Smooth muscle cell (in vitro differentiated cells): ENCODE measurements around the gene SYTL2. TPM values are rescaled to one million over a fixed set of nuclear protein-coding genes. Genes with fewer than 3 reads are reported as not detected.

Experiments used
- DNase-seq: peaks from one replicate; lab custom pipeline; 2025; ENCODE audit not compliant: unreplicated experiment; lab: John Stamatoyannopoulos, UW
- H2AFZ ChIP-seq: fragments of 200-600 bp; sonication (generic); 2 replicates; pipeline ENCODE4 v1.6.0; 2016; ENCODE audit warnings: antibody characterized with exemption, low read depth, mild to moderate bottlenecking
- H3F3A ChIP-seq: fragments of 200-600 bp; sonication (generic); 2 replicates; pipeline ENCODE4 v1.6.0; 2017; ENCODE audit warnings: antibody characterized with exemption, low read depth
- H3K27ac ChIP-seq: fragments of 200-600 bp; sonication (generic); 2 replicates; pipeline ENCODE4 v1.5.1; 2016; ENCODE audit warnings: low read depth, mild to moderate bottlenecking
- H3K27me3 ChIP-seq: fragments of 200-600 bp; sonication (generic); 2 replicates; pipeline ENCODE4 v1.6.1; 2016; ENCODE audit warnings: low read depth, mild to moderate bottlenecking
- H3K36me3 ChIP-seq: fragments of 200-600 bp; sonication (generic); 2 replicates; pipeline ENCODE4 v1.5.1; 2016; ENCODE audit warnings: low read depth
- H3K4me1 ChIP-seq: fragments of 200-600 bp; sonication (generic); 2 replicates; pipeline ENCODE4 v1.5.1; 2016; ENCODE audit warnings: low read depth
- H3K4me2 ChIP-seq: fragments of 200-600 bp; sonication (generic); 2 replicates; pipeline ENCODE4 v1.6.0; 2016; ENCODE audit warnings: mild to moderate bottlenecking
- H3K4me3 ChIP-seq: fragments of 200-600 bp; sonication (generic); 2 replicates; pipeline ENCODE4 v1.5.1; 2016; ENCODE audit warnings: mild to moderate bottlenecking
- H3K79me2 ChIP-seq: fragments of 200-600 bp; sonication (generic); 2 replicates; pipeline ENCODE4 v1.6.0; 2016; ENCODE audit warnings: low read depth, mild to moderate bottlenecking
- H3K9ac ChIP-seq: fragments of 200-600 bp; sonication (generic); 2 replicates; pipeline ENCODE4 v1.6.0; 2016; ENCODE audit warnings: low read depth
- H3K9me3 ChIP-seq: fragments of 200-600 bp; sonication (generic); replicated peaks from 2 replicates; pipeline ENCODE4 v1.5.1; 2016; ENCODE audit warnings: low read depth
- H4K20me1 ChIP-seq: fragments of 200-600 bp; sonication (generic); 2 replicates; pipeline ENCODE4 v1.6.0; 2016; ENCODE audit warnings: low read depth
- CTCF ChIP-seq: fragments of 200-600 bp; sonication (generic); IDR thresholded peaks from 2 replicates; pipeline ENCODE4 v1.5.1; 2017; ENCODE audit warnings: borderline replicate concordance, mild to moderate bottlenecking, antibody characterized with exemption; ENCODE audit not compliant: insufficient read depth, poor library complexity, severe bottlenecking
- WGBS: methylation state at CpG from one replicate; pipeline ENCODE4 v1.1.7; 2016; ENCODE audit warnings: low lambda C conversion rate; 5-methylcytosine and 5-hydroxymethylcytosine counted together
- polyA plus RNA-seq: library from polyadenylated mRNA; unstranded; fragments of >200 nt; fragmentation: Nextera tagmentation; extraction: Ambion mirVana; gene quantifications from 2 replicates; pipeline ENCODE4 v1.2.1, GENCODE V29; 2016
- total RNA-seq: library from RNA; depleted of rRNA; stranded (reverse); fragments of >200 nt; gene quantifications from 2 replicates; pipeline ENCODE4 v1.2.3, GENCODE V29; 2014

SYTL2 gene
- total and polyA plus RNA-seq, 2 experiments from 2014 or later, result 10.4 to 50.7 TPM

GRCh38 chr11:85755701-85756100 lies 55.2 kb downstream of the SYTL2 start:
- Histone ChIP-seq H3F3A (no peaks in the 10 kb centered on the region), H3K4me3 (no peak overlapping the region), H3K4me1 (no peaks in the 10 kb centered on the region), H4K20me1 (no peaks in the 10 kb centered on the region), H3K9ac (no peak overlapping the region), H3K27ac (no peak overlapping the region), H3K4me2 (no peak overlapping the region), H3K79me2 (no peaks in the 10 kb centered on the region), H3K27me3 (no peaks in the 10 kb centered on the region), H3K36me3 (no peaks in the 10 kb centered on the region), H3K9me3 (no peaks in the 10 kb centered on the region), H2AFZ (no peak overlapping the region)
- WGBS, result 93% methylated on average over 1 of the region's 1 CpG
- no peak for TF ChIP-seq CTCF
- DNase-seq, result no peak

- H3K27ac ChIP-seq, result no peak overlapping the region
- no peak for DNase-seq
Measured at GRCh38 chr11:85755285-85755684, 55.7 kb downstream of the SYTL2 start.

GRCh38 chr11:85752890-85753581 lies 57.9 kb downstream of the SYTL2 start:
- TF ChIP-seq CTCF, result no peak
- Histone ChIP-seq H3K4me2 (no peak overlapping the region), H2AFZ (no peak overlapping the region), H3K9me3 (no peaks in the 10 kb centered on the region), H3K4me1 (peaks cover 12% of the 10 kb centered on the region), H3K9ac (no peak overlapping the region), H3K79me2 (no peaks in the 10 kb centered on the region), H3K4me3 (no peak overlapping the region), H3F3A (no peaks in the 10 kb centered on the region), H3K27ac (no peak overlapping the region), H3K27me3 (no peaks in the 10 kb centered on the region), H3K36me3 (no peaks in the 10 kb centered on the region), H4K20me1 (no peaks in the 10 kb centered on the region)
- 84% methylated on average over 7 of the region's 7 CpGs for WGBS
- DNase-seq, result no peak

More at GRCh38 chr11:85755285-85755684, 55.7 kb downstream of the SYTL2 start:
- no peaks in the 10 kb centered on the region for H3K9me3 ChIP-seq
- no peak overlapping the region for H2AFZ ChIP-seq
- no peaks in the 10 kb centered on the region for H4K20me1 ChIP-seq
- H3K4me1 ChIP-seq, result no peaks in the 10 kb centered on the region
- H3K4me3 ChIP-seq, result no peak overlapping the region
- H3K9ac ChIP-seq, result no peak overlapping the region
- H3K4me2 ChIP-seq, result no peak overlapping the region
- H3K36me3 ChIP-seq, result no peaks in the 10 kb centered on the region
- WGBS, result 88% methylated on average over 2 of the region's 2 CpGs
- no peaks in the 10 kb centered on the region for H3K79me2 ChIP-seq
- no peaks in the 10 kb centered on the region for H3K27me3 ChIP-seq
- no peak for TF ChIP-seq CTCF
- H3F3A ChIP-seq, result no peaks in the 10 kb centered on the region
